HG03378 (cell line): ENCODE measurements around the gene POLR2M.

Source experiments
- ATAC-seq: cut with Tn5 transposase; IDR thresholded peaks from one replicate; pipeline ENCODE4 v1.9.1; 2021; ENCODE audit warnings: mild to moderate bottlenecking, moderate library complexity; ENCODE audit not compliant: unreplicated experiment

POLR2M gene

GRCh38 chr15:57706405-57707209 is at the start of gene POLR2M:
TSS of gene POLR2M (plus strand) at chr15:57706714. CDS start at chr15:57706843, 129 bp downstream.
- ATAC-seq, result peak; percentile 82

- ATAC-seq, result no peak
Measured at GRCh38 chr15:57657619-57658018, 48.9 kb upstream of the POLR2M start.

GRCh38 chr15:57662091-57662744 is 44.3 kb upstream of the POLR2M start:
- ATAC-seq, result no peak

- no peak for ATAC-seq
Measured at GRCh38 chr15:57662802-57663201, 43.7 kb upstream of the POLR2M start.

- ATAC-seq, result no peak
Measured at GRCh38 chr15:57663262-57663661, 43.3 kb upstream of the POLR2M start.

GRCh38 chr15:57665194-57665593 is 41.3 kb upstream of the POLR2M start:
- ATAC-seq, result no peak

GRCh38 chr15:57665939-57666338 is 40.6 kb upstream of the POLR2M start:
- ATAC-seq, result no peak

GRCh38 chr15:57667171-57667849 is 39.2 kb upstream of the POLR2M start:
- ATAC-seq, result no peak

GRCh38 chr15:57668016-57668415 is 38.5 kb upstream of the POLR2M start:
- ATAC-seq, result no peak

GRCh38 chr15:57671636-57672035 is 34.9 kb upstream of the POLR2M start:
- no peak for ATAC-seq

- ATAC-seq, result no peak
Measured at GRCh38 chr15:57675481-57676181, 30.9 kb upstream of the POLR2M start.

- ATAC-seq, result no peak
Measured at GRCh38 chr15:57676585-57676984, 29.9 kb upstream of the POLR2M start.

- ATAC-seq, result no peak
Measured at GRCh38 chr15:57677204-57677603, 29.3 kb upstream of the POLR2M start.

GRCh38 chr15:57680021-57680420 is 26.5 kb upstream of the POLR2M start:
- no peak for ATAC-seq

- ATAC-seq, result no peak
Measured at GRCh38 chr15:57681011-57681410, 25.5 kb upstream of the POLR2M start.

GRCh38 chr15:57683481-57683880 is 23.0 kb upstream of the POLR2M start:
- ATAC-seq, result no peak

- ATAC-seq, result no peak
Measured at GRCh38 chr15:57684491-57685151, 21.9 kb upstream of the POLR2M start.

GRCh38 chr15:57685306-57686095 is 21.0 kb upstream of the POLR2M start:
- ATAC-seq, result no peak

- ATAC-seq, result no peak
Measured at GRCh38 chr15:57686657-57687056, 19.9 kb upstream of the POLR2M start.
